CD14-positive monocyte (primary cell): ENCODE measurements around the gene YBX3. TPM values are rescaled to one million over a fixed set of nuclear protein-coding genes. Genes with fewer than 3 reads are reported as not detected.

Source experiments
- DNase-seq, 3 donors: peaks; one replicate each; pipeline ENCODE4 v3.0.0-alpha.2; 2011 to 2022
- H2AFZ ChIP-seq: 2 replicates; pipeline ENCODE4 v1.6.0; 2012; ENCODE audit warnings: mild to moderate bottlenecking, low read depth, low read length, inconsistent platforms; ENCODE audit not compliant: insufficient read depth, poor library complexity, severe bottlenecking
- H3K27ac ChIP-seq, 2 donors: 1 replicate in 1 of 2; 2 replicates in 1 of 2; pipeline ENCODE4 v1.5.1; 2012 to 2013; ENCODE audit warnings: low read length in 2 of 2, control low read depth in 1 of 2, inconsistent platforms in 1 of 2, low read depth in 1 of 2, mild to moderate bottlenecking in 1 of 2
- H3K27me3 ChIP-seq, 2 donors: one replicate each; pipeline versions ENCODE4 v1.6.0 to v1.6.1; 2011 to 2013; ENCODE audit warnings: low read length in 2 of 2; ENCODE audit not compliant: control insufficient read depth in 2 of 2, insufficient read depth in 2 of 2
- H3K36me3 ChIP-seq, 2 donors: replicated peaks in 1 of 2; 1 replicate in 1 of 2; 2 replicates in 1 of 2; pipeline versions ENCODE4 v1.5.1 to v1.6.1; 2012 to 2013; ENCODE audit warnings: low read length in 2 of 2, control low read depth in 1 of 2, inconsistent platforms in 1 of 2, mild to moderate bottlenecking in 1 of 2; ENCODE audit not compliant: insufficient read depth in 2 of 2, control insufficient read depth in 1 of 2
- H3K4me1 ChIP-seq, 2 donors: 1 replicate in 1 of 2; 2 replicates in 1 of 2; pipeline versions ENCODE4 v1.5.1 to v1.6.1; 2012 to 2013; ENCODE audit warnings: low read length in 2 of 2, control low read depth in 1 of 2, inconsistent platforms in 1 of 2, mild to moderate bottlenecking in 1 of 2, moderate library complexity in 1 of 2; ENCODE audit not compliant: insufficient read depth in 2 of 2, control insufficient read depth in 1 of 2
- H3K4me2 ChIP-seq: replicated peaks from 2 replicates; pipeline ENCODE3; 2012; ENCODE audit warnings: low read length, moderate library complexity, mild to moderate bottlenecking; ENCODE audit not compliant: poor library complexity, severe bottlenecking; ENCODE audit errors: extremely low read depth
- H3K4me3 ChIP-seq, 3 experiments: fragments of 200-600 bp in 1 of 3; sonication (generic) in 1 of 3; replicated peaks in 1 of 3; 1 replicate in 2 of 3; 2 replicates in 1 of 3; pipeline ENCODE4 v1.5.1; 2011 to 2013; ENCODE audit warnings: low read length in 3 of 3, mild to moderate bottlenecking in 3 of 3, control low read depth in 2 of 3, low read depth in 2 of 3, inconsistent platforms in 1 of 3, moderate library complexity in 1 of 3
- H3K79me2 ChIP-seq: 2 replicates; pipeline ENCODE4 v1.6.0; 2012; ENCODE audit warnings: mild to moderate bottlenecking, control low read depth, inconsistent platforms, low read length, moderate library complexity; ENCODE audit not compliant: insufficient read depth
- H3K9ac ChIP-seq: 2 replicates; pipeline ENCODE4 v1.6.0; 2017; ENCODE audit warnings: low read length, mild to moderate bottlenecking; ENCODE audit not compliant: insufficient read depth, poor library complexity, severe bottlenecking
- H3K9me3 ChIP-seq, 2 donors: replicated peaks in 1 of 2; 1 replicate in 1 of 2; 2 replicates in 1 of 2; pipeline versions ENCODE4 v1.5.1 to v1.6.1; 2012 to 2013; ENCODE audit warnings: low read length in 2 of 2, control low read depth in 1 of 2; ENCODE audit not compliant: control insufficient read depth in 1 of 2, insufficient read depth in 1 of 2
- H4K20me1 ChIP-seq: 2 replicates; pipeline ENCODE4 v1.6.0; 2012; ENCODE audit warnings: mild to moderate bottlenecking, low read length, control low read depth, moderate library complexity; ENCODE audit not compliant: insufficient read depth
- H3K27ac Mint-ChIP-seq, 7 donors: one replicate each; pipeline ENCODE4 v1.8.0; 2020; ENCODE audit warnings: mild to moderate bottlenecking in 7 of 7, mixed read lengths in 7 of 7, moderate library complexity in 6 of 7, inconsistent platforms in 2 of 7
- H3K27me3 Mint-ChIP-seq, 3 donors: one replicate each; pipeline ENCODE4 v1.8.0; 2021 to 2022; ENCODE audit warnings: low read depth in 3 of 3, mild to moderate bottlenecking in 3 of 3, mixed read lengths in 3 of 3, moderate library complexity in 3 of 3, inconsistent platforms in 1 of 3
- H3K36me3 Mint-ChIP-seq, 2 donors: one replicate each; pipeline ENCODE4 v1.8.0; 2020; ENCODE audit warnings: mixed read lengths in 2 of 2, inconsistent platforms in 1 of 2, mild to moderate bottlenecking in 1 of 2
- H3K4me1 Mint-ChIP-seq: one replicate; pipeline ENCODE4 v1.8.0; 2020; ENCODE audit warnings: mild to moderate bottlenecking, mixed read lengths
- H3K4me3 Mint-ChIP-seq, 2 donors: one replicate each; pipeline ENCODE4 v1.8.0; 2020; ENCODE audit warnings: mild to moderate bottlenecking in 2 of 2, mixed read lengths in 2 of 2, moderate library complexity in 1 of 2
- H3K9me3 Mint-ChIP-seq, 7 donors: one replicate each; pipeline ENCODE4 v1.8.0; 2020 to 2022; ENCODE audit warnings: mixed read lengths in 7 of 7, mild to moderate bottlenecking in 6 of 7, moderate library complexity in 6 of 7, inconsistent platforms in 2 of 7
- CTCF ChIP-seq: fragments of 200-600 bp; IDR thresholded peaks from one replicate; pipeline ENCODE4 v1.8.0; 2022; ENCODE audit warnings: antibody characterized with exemption, mild to moderate bottlenecking
- WGBS: methylation state at CpG from one replicate; pipeline ENCODE4 v1.1.5; 2013; ENCODE audit warnings: missing lambda C conversion rate; ENCODE audit not compliant: insufficient coverage; 5-methylcytosine and 5-hydroxymethylcytosine counted together
- intact Hi-C, 2 donors: fragments of 100-400 bp; cut with micrococcal nuclease; formaldehyde crosslinking; loops; one replicate each; pipeline versions ENCODE4 v1.15.0 to v1.15.1; 2023
- polyA plus RNA-seq, 3 donors: library from polyadenylated mRNA; depleted of rRNA in 1 of 3; unstranded in 2 of 3; stranded (reverse) in 1 of 3; fragments of 300-500 nt in 2 of 3; fragments of >200 nt in 1 of 3; fragmentation: Illumina TruSeq in 2 of 3; gene quantifications; 1 replicate in 2 of 3; 2 replicates in 1 of 3; pipeline ENCODE4 v1.2.3, GENCODE V29; 2012 to 2021

YBX3 gene
- polyA plus RNA-seq, 3 donors, result 104 to 203 (median 131) TPM

GRCh38 chr12:10722502-10722904 is 620 bp downstream of the YBX3 start:
- intact Hi-C loops, result loop anchor here in 1 of 2 donors (10.0 kb wide), 1 partner anchor 108 kb away; the partner anchor contains the start of gene MAGOHB

More at GRCh38 chr12:10722502-10722904, 620 bp downstream of the YBX3 start:
- H3K4me1 ChIP-seq, result peaks cover 17 to 29% of the 10 kb centered on the region in 2 donors
- peak; percentile 34 to 66 (median 45) for DNase-seq
- Mint-ChIP-seq H3K36me3 (peaks cover 8 to 11% of the 10 kb centered on the region in 2 donors), H3K9me3 (peaks cover 0 to 5% (median 3%) of the 10 kb centered on the region in 7 donors), H3K27ac (peak overlapping the region; percentile 94 to 100 (median 98)), H3K4me1 (peaks cover 39% of the 10 kb centered on the region), H3K27me3 (peaks cover 16 to 23% (median 22%) of the 10 kb centered on the region in 3 donors), H3K4me3 (peak overlapping the region; percentile 100)
- peak overlapping the region; percentile 80 for H3K4me2 ChIP-seq
- peaks cover 57% of the 10 kb centered on the region for H3K79me2 ChIP-seq
- H3K27me3 ChIP-seq, result peaks cover 10 to 12% of the 10 kb centered on the region in 2 donors
- H2AFZ ChIP-seq, result peak overlapping the region; percentile 76
- peaks cover 48% of the 10 kb centered on the region for H4K20me1 ChIP-seq
- H3K4me3 ChIP-seq, result peak overlapping the region; percentile 80 to 87 (median 81)
- H3K9me3 ChIP-seq, result no peaks in the 10 kb centered on the region
- TF ChIP-seq CTCF, result no peak
- peaks cover 1 to 7% of the 10 kb centered on the region in 2 donors for H3K36me3 ChIP-seq
- H3K27ac ChIP-seq, result peak overlapping the region; percentile 84 to 91
- WGBS, result under 1% methylated on average over 36 of the region's 36 CpGs
- peak overlapping the region; percentile 82 for H3K9ac ChIP-seq
